KG1 (cell line): ENCODE data around the gene SLC26A8.
"Not testable (repeated sequence)": the region's sequence is repeated elsewhere in the genome, so short reads cannot be mapped to it uniquely, and the experiment has no call there.

Source experiments
- DNase-seq: peaks from one replicate; lab custom pipeline; 2025; lab: John Stamatoyannopoulos, UW

Gene SLC26A8

GRCh38 chr6:36015666-36016065, 8.8 kb downstream of the SLC26A8 start:
- no peak for DNase-seq

GRCh38 chr6:36000451-36000850, 24.0 kb downstream of the SLC26A8 start:
- DNase-seq: no peak

DNA sequence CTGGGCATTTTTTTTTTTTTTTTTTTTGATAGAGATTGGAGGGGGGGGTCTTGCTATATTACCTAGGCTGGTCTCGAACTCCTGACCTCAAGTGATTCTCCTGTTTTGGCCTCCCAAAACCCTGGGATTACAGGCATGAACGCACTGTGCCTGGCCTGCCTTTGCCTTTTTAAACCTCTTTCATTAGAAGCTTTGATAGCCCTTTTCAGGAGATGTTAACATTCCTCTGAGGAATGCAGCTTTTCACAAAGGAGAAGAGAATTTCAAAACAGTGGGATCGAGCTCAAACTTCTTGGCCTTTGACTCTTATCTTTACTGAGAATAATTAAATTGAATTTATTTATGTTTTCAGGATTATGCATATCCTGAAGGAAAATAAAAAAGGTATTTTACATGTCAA, 31.3 kb downstream of the SLC26A8 start:
- no peak for DNase-seq

GRCh38 chr6:35988047-35988446, 36.4 kb downstream of the SLC26A8 start:
- not testable (repeated sequence) for DNase-seq

DNA sequence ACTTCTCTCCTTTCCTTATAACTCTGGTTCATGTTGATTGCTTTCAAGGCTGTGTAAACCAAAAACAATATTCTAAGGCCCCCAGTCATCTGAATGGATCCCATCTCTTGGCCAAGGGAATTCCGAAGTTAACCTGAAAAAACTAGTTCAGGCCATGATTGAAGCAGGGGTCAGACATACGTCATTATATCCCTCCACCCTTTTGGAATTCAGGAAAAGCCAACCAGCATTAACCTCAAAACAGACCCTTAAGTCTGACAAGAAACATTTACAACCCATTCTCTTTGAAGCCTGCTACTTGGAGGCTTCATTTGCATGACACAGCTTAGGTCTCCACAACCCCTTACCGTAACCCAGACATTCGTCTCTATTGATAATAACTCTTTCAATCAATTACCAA, 39.7 kb downstream of the SLC26A8 start:
- no peak for DNase-seq

DNA sequence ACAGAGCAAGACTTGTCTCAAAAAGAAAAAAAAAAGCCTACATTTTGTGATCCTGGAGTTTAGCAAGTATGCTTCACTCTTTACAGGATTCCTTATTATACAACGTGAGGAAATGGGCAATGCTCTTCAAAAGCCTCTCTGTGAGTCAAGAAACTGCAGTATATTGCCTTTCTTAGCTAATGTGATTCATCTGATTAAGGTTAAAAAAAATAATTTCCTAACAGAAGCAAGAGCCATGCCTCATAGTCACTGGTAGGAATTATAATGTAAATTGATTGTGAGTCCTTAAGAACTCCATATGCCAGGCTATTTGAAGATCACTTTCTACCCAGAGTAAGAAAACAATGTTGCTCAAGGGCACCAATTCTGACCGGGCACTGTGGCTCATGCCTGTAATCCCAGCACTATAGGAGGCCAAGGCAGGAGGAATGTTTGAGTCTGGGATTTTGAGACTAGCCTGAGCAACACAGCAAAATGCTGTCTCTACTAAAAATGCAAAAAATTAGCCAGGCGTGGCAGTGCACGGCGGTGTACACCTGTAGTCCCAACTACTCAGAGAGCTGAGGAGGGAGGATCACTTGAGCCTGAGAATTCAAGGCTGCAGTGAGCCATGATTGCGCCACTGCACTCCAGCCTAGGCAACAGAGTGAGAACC, 43.3 kb downstream of the SLC26A8 start:
- DNase-seq: no peak

DNA sequence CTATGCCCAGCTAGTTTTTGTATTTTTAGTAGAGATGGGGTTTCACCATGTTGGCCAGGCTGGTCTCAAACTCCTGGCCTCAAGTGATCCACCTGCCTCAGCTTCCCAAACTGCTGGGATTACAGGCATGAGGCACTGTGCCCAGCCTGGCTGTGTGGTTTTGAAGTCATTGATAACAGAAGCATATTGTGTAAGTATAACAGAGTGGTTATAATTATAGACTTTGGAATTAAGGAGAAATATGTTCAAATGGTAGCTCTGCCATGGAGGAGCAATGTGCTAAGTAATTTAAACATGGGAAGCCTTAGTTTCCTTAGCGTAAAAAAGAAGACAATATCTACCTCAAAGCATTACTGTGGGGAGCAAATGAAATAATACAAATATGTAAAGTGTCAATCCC, 44.3 kb downstream of the SLC26A8 start:
- not testable (repeated sequence) for DNase-seq

DNA sequence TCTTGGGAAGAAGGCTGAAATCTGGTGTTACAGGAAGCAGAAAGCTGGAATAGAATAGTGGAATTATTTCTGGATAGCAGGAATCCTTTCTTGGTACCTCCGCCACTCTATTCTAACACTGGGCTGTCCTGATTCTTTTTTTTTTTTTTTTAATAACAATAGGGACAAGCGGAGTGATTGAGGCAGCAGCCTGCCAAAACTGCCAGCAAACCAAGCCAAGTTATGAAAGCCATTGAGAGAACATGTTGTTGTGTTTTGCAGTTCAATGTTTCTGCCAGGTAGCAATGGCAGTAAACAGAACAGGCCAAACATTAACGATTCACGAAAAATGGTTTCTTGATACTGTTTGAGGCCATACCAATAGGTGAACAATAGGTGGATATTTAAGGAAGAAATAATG, 47.1 kb downstream of the SLC26A8 start:
- DNase-seq: no peak

GRCh38 chr6:35973670-35974222, 50.7 kb downstream of the SLC26A8 start:
- no peak for DNase-seq

DNA sequence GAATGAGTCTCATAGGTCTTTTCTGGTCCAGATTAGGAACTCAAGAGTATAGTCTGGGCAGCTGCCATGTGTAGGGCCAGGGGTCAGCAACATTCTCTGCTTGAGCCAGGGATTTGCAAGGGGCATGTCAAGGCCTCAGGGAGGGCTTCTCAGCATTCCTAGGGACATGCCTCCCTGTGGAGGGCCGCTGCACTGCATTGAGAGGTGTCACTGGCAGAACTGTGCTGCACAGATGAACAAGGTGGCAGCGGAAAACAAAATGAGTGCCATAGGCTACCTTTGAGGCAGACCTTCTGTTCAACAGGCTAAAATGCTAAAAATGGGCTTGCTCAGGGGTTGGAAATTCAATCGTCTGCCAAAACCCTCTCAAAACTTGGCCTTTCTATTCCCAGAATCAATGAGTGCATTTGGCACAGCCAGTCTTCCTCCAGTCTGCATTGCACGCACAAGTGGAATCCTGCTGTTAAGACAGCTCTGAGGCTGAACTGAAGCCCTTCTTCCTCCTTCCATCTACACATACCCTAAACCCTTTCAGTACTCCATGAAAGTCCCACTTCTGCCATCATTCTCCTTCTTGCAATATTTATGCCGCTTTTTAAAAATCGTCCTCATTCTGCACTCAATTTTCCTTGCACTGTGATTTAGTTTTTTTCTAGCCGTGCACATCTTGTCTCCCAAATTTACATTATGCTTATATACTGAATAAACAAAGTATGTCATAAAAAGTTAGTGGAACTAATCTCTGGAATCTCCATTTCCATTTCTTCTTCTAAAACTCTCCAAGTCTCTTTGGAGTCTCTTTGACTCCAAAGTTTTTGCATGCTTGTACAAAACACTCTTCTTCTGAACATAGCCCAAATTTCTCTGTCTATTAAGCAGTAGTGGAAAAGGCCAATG, 51.7 kb downstream of the SLC26A8 start:
- DNase-seq: no peak

DNA sequence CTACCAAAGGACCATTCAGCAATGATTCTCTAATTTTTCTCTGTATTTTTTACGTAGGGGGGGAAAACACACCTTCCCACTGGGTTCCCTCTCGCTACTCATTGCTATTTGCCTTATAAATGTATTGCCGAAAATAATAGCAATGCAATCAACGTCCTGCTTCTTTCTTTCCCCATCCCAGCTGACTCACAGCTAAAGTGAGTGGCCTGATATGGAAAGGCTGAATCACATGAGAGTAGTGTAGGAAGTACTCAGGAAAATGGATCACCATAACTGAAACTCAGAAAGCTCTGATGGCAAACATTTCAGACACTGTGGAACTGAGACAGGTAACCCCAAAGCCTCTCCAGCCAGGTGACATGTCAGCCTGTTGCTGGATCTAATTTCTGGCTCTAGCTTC, 54.3 kb downstream of the SLC26A8 start:
- DNase-seq: no peak

GRCh38 chr6:35969646-35970045, 54.8 kb downstream of the SLC26A8 start:
- no peak for DNase-seq

DNA sequence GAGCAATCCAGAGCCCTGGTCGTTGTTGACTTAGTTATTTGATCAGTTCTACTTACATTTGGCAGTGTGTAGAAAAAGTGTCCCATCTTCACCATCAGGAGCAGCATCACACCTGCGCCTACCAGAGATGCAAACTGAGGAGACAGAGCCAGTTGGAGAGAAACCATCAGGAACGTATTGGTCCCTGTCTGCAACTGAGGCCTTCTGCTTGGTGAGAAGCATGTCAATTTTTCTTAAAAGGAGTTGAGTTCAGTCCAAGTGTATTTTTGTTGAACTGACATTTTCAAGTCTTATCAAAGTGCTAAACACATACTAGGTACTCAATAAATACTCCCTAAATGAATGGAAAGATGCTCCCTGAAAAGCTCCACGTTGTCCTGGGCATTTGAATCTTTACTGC, 55.6 kb downstream of the SLC26A8 start:
- DNase-seq: no peak

DNA sequence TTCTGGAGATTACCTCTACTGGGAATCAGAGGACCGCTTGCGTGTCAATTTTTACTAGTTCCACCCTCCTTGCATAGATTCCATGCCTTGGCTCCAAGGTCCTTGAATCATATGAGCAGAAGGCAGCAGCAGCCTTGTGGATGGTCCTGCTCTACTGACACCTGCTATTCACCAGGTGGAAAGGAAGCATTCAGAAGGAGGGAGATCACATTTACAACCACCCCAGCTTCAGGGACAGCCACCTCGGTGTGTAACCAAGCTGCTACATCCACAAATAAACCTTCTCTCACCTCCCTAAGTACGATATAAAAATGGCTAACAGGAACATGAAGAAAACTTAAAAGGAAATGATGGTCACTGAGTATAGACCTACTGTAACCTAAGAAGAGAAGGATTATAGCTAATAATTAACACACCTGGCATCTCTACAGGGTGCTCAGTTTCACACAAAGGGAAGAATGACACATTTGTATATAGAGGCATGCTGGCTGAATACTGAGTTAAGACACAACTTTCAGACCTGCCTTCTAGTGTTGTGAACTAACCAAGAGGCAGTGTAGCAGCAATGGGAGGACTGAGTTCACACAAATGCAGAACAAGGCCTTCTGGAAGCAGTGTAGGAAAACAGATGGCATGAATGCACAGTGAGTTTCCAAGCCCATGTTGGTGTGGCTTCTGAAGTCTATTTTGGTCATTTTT, 57.2 kb downstream of the SLC26A8 start:
- no peak for DNase-seq

DNA sequence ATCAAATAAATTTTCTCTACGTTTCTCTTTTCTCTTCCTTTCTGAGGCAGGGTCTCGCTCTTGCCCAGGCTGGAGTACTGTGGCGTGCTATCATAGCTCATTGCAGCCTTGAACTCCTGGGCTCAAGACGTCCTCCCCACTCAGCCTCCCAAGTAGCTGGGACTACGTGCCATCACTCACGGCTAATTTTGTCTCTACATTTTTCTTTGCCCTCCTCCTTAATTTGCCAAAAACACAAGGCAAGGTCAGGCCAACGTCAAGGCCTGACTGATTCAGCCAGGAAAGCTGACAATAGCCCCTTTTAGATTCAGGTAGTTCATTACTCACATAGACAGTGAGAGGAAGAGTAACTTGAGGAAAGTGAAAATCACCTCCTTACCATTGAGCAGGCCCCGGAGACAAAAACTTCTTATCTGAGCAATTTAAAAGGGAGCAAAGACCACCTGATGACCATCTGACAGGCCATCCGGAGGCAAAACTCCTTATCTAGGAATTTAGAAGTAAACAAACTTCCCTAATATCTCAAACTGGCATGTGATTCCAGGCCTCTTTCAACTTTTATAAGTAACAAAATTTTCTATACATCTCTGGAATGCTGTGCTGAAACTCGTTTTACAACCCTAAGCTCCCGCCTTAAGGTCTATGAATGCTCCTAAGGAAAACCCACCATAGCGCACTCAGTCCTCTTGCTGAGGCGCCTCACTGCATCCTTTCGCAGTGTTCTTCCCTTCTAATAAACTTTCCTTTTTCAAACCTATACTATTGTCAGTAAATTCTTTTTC, 61.5 kb downstream of the SLC26A8 start:
- no peak for DNase-seq

GRCh38 chr6:35960187-35960586, 64.3 kb downstream of the SLC26A8 start:
- no peak for DNase-seq

GRCh38 chr6:35955970-35956369, 68.5 kb downstream of the SLC26A8 start:
- no peak for DNase-seq

DNA sequence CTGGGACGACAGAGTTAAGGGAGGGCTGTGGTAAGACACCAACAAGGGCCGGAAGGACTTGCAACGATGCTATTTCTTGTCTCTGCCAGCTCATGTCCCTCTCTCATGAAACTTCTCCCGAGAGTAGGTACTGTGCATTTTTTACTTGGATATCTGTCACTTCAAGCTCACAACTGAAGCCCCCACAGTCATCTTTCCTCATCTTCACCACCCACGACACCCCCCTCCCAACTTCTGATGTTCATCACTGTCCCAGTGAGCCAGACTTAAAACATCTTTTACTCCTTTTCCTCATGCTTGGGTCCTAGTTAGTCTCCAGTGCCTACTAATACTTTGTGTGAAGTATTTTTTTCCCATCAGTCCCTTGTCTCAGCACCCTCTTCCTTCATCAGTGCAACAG, 68.9 kb downstream of the SLC26A8 start:
- DNase-seq: no peak

DNA sequence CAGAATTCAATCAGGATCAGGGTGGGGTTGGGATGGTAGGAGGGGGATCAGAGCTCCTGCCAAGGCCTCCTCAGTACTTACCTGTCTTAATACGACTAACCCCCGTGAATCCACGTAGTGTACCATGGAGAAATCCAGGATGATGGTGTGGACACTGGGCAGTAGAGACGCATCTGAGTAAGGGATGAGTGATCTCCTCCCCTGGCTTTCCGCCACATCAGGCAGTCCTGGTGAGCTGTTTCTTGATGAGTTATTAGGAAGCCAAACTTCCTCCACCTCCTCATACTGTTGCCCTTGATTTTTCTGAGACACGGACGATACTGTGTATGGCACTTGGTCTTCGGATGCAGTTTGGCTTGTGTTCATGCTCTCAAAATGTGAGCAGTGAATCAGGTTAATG, 69.4 kb downstream of the SLC26A8 start:
- DNase-seq: no peak

GRCh38 chr6:35954333-35954732, 70.1 kb downstream of the SLC26A8 start:
- no peak for DNase-seq

GRCh38 chr6:35948725-35949124, 75.7 kb downstream of the SLC26A8 start:
- DNase-seq: no peak

- no peak for DNase-seq
Observed at GRCh38 chr6:35945650-35946025, 78.8 kb downstream of the SLC26A8 start.
